NCI-H460 (cell line): ENCODE results near the gene DMTF1. TPM values are rescaled to one million over a fixed set of nuclear protein-coding genes. Genes with fewer than 3 reads are reported as not detected.

ENCODE experiments used
- DNase-seq: peaks from one replicate; pipeline ENCODE4 v3.0.0-alpha.2; 2016; ENCODE audit warnings: low read depth; ENCODE audit errors: extremely low read depth
- total RNA-seq: library from RNA; depleted of rRNA; stranded (reverse); fragments of >200 nt; shearing (Covaris generic); gene quantifications from 2 replicates; pipeline ENCODE4 v1.2.3, GENCODE V29; 2014

DMTF1 gene
- total RNA-seq, 1 experiment from 2014 or later: 97.0 TPM

DNA sequence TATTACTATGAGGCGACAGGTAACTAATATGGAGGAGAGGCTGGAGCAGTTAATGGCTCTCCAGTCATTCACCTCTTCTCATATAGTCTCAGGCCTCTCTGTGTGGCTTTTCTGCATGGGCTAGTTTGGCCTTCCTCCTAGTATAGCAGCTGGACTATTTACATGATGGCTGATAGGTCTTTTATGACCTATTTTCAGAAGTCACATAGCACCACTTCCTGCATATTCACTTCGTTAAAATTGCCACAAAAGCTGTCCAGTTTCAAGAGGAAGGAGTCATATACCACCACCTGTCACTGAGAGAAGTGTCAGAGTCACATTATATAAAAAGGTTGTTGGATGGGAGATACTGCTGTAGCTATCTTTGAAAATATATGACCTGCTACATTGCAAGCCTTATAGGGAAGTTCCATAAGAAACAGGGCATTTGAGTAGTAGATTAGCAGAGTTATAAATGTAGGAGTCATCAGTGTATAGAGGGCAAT, 8.0 kb upstream of the DMTF1 start:
- DNase-seq: no peak

DNA sequence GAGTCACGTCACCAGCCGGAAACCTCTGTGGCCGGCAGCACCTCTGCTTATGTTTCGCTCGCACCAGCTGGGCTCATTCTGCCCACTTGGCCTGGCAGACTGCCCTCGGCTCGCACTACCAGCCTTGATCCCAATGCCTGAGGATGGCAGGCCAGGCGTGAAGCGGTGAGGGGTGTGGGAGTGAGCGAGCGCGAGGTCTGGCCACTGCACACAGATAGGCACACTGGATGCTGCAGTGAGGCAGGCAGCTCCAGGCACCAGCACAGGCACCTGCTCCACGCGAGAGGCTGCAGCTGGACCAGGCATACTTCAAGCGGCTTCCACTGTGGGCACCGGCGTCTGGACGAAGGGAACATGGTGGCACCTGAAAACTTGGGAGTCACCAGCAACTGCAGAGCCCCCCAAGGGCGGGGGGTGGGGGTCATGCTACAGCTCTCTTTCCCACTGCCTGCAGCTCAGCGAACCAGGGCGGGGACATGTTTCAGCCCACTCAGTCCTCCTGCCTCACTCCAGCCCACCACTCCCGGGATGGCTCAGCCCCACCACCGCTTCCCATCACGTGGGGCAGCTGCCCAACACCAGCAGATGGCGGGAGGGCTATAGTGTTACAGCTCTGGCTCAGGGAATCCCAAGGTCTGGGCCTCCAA, 5.4 kb upstream of the DMTF1 start:
- no peak for DNase-seq

DNA sequence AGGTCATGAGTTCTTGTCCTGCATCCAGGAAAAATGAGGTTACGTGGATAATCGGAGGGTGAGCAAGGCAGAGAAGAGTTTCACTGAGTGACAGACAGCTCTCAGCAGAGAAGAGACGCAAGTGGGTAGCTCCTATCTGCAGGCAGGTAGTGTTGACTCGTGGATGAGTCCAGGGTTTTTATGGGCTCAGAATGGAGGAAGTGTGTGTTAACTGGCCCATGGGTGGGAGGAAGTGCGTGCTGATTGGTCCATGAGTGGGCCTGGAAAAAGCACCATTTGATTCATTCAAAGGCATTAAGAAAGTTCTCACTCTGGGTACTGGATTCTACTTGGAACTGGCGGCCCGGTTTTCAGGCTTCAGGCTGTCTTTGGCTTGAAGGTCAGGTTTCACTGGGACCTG, 4.8 kb upstream of the DMTF1 start:
- DNase-seq: no peak

DNA sequence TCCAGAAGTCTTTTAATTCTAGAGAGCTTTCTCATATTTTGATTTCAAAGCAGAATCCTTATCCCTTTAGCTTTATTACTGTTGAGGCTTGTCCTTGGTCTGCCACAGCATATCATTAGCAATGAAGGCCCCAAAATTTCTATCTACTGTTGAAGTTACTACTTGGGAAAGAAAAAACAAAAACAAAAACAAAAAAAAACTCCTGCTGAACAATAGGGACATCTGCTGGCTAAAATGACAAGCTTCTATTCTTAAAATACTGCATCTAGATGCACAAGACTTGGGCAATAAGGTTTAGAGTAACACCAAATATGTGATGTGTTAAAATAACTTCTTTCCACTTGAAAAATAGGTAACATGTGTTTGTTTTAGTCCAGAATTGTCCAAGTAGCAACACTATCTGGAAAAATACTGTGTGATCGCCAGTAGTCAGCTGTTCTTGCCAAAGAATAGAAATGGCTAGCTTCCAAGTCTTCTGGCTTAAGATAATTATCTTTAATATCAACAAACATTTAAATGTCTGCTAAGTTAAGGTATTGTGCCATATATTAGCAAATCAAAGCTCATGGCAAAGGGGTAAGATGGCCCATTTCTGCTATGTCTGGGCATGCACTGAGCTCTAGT, 3.8 kb upstream of the DMTF1 start:
- peak; percentile 32 for DNase-seq

DNA sequence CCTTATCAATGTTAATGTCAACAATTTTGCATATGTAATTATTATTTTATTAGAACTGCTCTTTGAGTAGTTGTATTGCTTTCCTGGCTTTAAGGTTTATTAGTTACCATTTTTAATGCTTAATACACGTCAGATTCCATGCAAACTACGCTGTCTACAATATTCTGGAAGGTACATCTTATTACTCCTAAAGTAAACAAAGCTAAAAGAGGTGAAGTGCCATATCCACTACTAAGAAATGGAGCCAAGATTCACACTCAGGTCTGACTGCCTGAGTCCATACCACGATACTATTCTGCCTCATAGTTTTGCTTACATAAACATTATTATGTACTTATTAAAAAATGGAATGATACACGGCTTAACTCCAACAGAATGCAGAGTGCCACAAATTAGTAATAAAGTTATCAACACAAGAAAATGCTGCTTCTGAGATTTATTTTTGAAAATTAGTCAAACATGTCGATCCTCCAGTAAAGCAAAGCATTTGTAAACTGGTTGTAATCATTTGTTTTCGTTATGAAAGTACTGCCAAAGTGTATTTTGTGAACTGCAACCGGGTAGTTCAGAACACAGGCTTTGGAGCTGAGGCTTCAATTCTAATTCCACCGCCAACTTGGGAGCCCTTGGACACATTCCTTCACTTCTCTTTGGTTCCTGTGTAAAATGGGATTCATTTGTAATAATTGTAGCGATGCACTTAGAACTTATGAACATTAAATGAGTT, 1.1 kb upstream of the DMTF1 start:
- no peak for DNase-seq

DNA sequence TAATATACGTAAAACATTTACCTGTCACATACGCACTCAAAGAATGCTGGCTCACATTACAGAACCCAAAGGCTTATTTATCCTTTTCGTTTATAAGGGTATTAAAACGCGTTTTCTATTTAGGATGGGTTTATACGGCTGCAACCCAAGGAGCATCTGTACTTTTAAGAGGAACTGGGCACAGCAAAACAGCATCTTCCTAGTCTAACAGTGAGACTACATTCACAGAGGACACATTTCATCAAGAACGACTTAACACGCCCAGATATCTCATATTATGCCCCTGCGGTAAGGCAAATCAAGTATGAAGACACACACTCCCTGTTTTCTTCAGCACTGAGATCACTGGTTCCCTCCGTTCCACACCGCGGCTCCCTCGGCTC, 533 bp upstream of the DMTF1 start:
- DNase-seq: peak; percentile 1

DNA sequence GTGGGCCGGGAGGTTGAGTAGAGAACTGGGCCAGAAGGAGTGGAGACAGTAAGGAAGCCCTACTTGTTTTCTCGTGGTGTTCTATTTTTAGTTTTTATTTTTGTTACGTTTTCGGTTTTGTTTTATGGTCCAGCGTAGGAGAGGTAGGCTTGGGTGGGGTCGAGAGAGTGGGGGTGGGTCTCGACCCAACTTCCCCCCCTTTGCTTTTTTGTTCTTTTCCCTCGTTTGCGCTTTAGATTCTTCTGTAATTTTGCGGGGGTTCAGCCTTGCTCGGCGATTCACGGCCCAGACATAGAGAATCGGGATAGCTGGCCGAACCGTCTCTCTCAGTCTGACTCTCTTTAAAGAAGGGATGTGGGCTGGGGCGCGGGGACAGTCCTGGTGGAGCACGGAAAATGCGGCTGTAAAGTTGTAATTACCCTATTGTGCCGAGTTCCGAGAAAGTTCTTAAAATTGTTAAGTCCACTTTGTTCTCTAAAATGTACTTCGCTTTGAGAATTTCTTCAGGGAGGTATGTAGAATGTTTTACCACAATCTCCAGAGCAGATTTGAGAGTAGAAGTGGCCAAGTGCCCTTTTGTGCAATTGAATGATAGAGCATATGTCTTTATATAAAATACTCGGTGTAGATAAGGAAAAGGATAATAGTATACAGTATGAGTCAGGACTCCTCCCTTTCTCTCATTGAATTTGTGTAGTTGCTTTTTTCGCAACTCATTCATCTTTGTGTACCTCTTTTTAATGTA, 816 bp downstream of the DMTF1 start:
- peak; percentile 22 for DNase-seq

DNA sequence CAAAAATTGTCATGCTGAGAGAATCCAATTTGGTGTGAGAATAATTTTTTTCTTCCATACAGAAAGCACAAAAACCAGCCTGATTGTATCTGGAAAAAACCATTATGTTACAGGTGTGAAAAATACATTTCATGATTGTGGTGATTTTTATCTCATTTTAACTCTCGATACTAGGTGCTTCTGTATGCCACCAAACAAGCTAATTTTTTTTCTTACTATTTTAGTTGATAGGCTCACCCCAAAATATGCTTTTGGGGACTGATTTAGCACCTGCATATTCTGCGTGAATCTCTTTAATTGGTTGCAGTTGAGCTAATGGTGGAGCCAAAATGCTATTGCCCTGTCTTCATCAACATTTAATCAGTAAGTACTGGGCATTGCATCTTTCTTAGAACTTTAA, 1.9 kb downstream of the DMTF1 start:
- DNase-seq: no peak

DNA sequence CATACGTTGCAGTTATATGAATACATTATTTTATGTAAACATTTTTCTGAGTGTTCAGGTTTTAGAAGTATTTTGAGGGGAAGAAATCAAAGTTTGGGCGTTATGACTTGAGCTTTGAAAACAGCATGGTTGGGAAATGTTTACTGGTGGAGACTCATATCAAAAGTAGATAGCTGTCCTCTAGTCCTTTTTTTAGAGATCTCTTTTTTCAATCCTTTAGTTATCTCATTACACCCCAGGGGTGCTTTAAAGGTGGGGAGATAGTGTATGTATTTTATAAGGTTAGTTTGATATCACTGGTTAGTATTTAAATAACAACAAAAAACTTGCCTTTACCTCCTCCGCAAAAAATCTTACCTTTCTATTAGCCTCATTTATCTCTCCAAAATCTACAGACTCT, 2.3 kb downstream of the DMTF1 start:
- DNase-seq: no peak

DNA sequence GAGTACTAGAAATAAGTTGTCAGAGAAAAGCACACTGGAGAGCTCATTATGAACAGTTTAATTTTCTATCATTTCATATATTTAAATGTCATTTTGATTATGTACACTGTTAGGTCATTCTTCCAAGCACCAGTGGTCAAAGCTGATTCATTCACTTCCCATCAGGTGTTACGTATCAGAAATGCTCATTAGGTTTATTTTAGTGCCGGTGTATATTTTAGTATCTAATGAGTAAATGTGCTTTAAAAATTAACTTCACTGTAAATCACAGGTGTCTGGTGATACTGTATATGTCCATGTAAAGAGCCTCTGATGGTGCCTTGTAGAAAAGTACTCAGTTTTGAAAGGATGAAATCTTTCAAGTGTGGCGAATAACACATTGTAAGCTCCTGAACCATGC, 3.5 kb downstream of the DMTF1 start:
- no peak for DNase-seq

DNA sequence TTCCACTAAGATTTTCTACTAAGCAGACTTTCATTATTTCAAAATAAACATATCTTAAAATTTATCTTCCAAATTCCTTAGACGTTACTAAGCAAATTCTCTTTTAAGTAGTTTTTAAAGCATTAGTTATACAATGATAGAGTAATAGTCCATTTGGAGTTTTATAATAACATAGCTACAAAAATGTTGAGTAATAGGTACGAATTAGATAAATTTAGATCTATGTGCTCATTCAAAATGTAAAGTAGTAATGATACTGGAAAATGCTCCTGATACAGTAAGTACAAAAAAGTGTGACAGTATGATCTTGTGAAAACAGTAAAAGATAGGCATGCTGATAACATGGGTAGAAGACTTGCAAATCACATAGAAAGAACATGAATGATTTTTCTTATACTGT, 4.5 kb downstream of the DMTF1 start:
- DNase-seq: no peak

DNA sequence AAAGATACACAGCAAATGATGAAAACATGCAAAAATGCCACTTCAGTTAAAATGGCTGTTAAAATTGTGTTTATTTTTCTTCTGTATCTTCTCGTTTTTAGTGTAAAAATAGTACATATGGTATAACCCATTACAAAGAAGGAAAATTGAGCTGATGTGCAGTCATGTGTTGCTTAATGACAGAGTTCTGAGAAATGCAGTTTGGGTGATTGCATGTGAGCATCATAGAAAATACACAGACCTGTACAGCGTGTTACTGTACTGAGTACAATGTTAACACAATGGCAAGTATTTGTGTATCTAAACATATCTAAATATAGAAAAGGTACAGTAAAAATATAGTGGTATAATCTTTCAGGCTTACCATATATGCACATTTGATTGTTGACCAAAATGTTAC, 7.3 kb downstream of the DMTF1 start:
- no peak for DNase-seq

DNA sequence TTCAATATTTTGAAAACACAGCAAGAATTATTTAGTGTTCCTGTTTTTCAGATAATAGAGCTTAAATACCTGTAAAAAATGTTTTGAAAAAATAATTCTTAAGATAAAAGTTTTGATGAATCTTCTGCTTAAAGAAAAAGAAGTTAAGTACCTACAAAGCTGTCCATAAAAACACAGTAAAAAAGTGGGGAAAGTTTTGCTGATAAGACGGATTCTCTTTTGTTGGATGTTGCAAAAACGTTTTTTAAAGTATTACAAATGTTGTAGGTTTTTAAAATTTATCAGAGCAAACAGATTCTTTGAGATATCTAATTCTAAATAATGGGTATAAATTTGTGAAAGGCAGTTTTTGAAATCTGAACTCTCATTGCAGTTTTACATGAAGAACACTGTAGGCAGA, 12.2 kb downstream of the DMTF1 start:
- DNase-seq: no peak

DNA sequence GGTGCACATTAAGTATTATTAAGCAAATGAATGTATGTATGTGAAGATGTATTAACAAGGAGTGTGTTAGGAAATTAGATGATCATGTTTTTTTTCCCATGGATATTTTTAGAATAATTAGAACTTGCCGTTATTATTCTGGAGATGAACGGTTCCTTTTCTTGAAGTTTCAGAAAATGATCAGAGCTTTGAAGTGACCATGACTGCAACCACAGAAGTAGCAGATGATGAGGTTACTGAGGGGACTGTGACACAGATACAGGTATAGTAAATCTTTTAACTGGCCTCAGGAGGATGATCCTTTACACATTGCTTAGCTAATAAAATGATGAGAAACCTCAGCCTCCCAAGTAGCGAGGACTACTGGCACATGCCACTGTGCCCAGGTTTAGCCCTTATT, 18.6 kb downstream of the DMTF1 start:
- DNase-seq: no peak

DNA sequence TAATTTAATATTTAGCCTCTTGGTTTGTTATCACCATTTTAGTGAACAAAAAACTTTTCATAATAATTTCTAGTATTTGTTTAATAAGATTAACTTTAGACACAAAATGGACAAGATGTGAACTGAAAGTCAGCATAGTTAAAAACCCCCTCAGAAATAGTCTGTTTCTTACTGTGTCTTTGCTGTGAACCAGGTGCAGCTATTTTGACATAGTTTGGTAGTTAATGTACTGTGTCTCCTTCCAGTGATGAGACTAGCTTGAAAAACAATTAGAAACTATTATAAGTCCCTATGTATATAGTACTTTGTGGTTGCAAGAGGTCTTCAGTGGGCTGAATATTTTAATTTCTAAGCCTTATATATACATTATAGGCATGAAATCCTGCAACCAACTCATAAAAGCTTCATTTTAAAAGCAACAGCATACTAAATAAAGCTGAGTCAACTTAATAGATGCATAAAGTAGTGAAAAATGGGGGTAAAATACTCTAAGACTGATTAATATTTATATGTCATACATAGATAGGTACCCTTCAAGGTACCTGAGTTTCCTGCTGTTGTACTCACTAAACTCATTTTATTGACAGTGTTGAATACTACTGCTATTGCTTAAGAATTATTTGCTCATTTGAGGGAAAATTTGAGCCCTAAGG, 19.2 kb downstream of the DMTF1 start:
- no peak for DNase-seq

DNA sequence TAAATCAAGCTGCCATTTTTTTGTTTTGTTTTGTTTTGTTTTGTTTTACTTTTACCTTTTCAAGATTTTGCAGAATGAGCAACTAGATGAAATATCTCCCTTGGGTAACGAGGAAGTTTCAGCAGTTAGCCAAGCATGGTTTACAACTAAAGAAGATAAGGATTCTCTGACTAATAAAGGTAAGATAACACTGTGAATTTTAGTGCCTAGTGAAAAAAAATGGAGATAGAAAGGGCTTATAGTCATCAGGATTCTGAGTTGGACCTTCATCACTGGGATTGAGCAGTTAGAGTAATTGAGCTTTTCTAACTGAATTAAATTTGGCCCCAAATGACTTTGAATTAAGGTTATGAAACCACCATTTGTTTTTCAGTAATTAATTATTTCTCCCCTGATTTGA, 21.2 kb downstream of the DMTF1 start:
- DNase-seq: no peak

DNA sequence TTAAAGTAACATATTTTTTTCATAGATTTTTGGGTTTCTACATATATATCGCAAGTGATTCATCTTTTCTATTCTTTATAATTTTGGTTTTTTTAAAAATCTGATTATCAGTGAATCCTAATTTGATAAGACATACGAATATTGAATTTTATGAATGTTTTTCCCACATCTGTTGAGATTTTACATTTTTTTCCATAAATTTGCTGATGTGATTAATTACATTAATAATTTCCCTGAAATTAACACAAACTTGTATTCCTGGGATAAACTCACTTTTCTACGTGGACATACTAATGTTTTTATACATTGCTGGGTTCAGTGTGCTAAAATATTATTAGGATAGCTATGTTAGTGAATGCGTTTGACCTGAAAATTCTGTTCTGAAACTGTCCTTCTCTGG, 26.1 kb downstream of the DMTF1 start:
- no peak for DNase-seq

DNA sequence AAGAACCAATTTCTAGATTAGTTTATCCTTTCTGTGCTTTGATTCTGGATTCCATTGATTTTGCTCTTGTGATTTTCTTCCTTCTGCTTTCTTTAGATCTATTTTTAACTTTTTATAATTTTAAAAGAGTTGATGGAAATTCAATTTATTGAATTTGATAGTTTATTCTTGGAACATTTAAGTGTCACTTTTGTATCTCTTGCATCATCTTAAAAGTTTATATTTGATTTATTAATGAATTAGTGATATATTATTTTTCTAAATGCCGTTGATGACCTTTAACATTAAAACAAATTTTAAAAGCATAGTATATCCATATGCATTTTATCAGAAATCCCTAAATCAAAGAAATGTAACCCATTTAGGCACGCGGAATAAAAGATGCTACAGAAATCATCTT, 26.9 kb downstream of the DMTF1 start:
- DNase-seq: no peak

DNA sequence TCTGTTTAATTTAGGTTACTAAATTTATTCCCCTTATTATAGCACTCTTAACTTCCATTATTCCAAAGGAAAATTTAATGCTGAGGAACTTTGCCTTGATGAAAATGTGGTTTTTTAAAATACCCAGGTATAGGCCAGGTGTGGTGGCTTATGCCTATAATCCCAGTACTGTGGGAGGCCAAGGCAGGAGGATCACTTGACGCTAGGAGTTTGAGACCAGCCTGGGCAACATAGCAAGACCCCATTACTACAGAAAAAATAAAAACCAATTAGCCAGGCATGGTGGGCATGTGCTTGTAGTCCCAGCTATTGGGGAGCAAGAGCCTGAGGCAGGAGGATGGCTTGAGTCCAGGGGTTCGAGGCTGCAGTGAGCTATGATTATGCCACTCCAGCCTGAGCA, 34.9 kb downstream of the DMTF1 start:
- DNase-seq: no peak

DNA sequence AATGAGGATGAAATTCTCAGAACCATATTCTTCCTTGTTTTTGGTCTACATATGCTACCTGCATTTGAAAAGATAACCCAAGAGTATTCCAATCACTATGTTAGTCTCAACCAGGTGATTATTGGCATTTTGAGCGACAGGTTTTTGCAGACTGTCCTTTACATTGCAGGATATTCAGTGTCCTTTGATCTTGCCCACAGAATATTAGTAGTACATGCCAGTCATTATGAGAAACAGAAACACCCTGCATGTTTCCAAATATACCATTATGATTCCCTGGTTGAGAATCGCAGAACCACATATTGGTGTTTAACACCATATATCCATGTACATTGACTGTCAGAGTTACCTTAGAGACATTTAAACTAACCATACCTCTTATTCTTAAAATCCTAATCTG, 36.7 kb downstream of the DMTF1 start:
- no peak for DNase-seq

DNA sequence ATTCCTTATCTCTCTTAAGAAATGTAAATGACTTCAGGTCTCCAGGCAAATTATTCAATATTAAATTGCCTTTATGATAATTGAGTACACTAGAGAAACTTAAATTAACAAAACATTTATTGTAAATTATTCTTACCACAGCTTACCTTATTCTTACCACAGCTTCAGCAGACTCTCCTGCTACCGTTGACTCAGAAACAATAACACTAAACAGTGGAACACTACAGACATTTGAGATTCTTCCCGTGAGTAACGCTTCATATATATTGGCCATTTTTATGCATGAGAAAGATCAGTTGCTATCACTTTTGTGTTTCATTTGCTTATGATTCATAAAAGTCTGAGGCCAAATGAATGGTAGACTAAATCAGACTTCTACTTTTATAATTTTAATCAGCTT, 38.5 kb downstream of the DMTF1 start:
- DNase-seq: no peak
